ENCODE data around the gene SPAG4. TPM values are rescaled to one million over a fixed set of nuclear protein-coding genes. Genes with fewer than 3 reads are reported as not detected.

Gene SPAG4
- total RNA-seq, 4 donors from 2014 or later, result 2.3 to 6.6 (median 5.5) TPM

DNA sequence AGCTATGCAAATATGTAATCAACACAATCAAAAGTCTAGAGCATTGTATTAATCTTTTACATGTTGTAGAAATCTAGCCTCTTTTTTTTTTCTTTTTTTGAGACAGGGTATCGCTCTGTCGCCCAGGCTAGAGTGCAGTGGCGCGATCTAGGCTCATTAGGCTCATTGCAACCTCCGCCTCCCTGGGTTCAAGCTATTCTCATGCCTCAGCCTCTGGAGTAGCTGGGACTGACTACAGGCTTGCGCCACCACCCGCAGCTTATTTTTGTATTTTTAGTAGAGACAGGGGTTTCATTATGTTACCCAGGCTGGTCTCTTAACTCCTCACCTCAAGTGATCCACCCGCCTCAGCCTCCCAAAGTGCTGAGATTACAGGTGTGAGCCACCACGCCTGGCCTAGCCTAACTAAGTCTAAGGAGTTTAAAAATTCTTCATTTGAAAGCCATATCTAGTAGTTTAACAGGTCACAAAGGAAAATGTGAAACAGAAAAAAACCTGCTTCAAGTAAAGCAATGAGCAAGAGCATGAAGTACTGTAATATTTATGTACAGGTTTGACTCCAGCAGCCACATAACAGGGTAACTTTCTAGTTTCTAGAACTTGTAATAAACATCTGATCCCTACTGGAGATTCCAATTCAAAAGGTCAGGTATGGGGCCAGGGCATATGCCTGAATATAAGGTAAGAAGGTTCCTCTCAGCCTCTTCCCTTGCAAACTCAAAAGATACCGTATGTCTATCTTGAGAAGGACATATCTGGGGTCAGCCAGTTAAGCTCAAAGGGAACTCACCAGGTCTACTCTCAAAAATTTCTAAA, 44.7 kb downstream of the SPAG4 start:
- Histone ChIP-seq H3K27me3 (no peaks in the 10 kb centered on the region), H3K4me3 (replicated peaks in 1 of 3) (no peak overlapping the region), H3K4me1 (peaks cover 47% of the 10 kb centered on the region in 2 donors), H3K27ac (no peak overlapping the region), H3K36me3 (no peaks in the 10 kb centered on the region), H3K9me3 (no peaks in the 10 kb centered on the region)
- TF ChIP-seq, protein P1, sequence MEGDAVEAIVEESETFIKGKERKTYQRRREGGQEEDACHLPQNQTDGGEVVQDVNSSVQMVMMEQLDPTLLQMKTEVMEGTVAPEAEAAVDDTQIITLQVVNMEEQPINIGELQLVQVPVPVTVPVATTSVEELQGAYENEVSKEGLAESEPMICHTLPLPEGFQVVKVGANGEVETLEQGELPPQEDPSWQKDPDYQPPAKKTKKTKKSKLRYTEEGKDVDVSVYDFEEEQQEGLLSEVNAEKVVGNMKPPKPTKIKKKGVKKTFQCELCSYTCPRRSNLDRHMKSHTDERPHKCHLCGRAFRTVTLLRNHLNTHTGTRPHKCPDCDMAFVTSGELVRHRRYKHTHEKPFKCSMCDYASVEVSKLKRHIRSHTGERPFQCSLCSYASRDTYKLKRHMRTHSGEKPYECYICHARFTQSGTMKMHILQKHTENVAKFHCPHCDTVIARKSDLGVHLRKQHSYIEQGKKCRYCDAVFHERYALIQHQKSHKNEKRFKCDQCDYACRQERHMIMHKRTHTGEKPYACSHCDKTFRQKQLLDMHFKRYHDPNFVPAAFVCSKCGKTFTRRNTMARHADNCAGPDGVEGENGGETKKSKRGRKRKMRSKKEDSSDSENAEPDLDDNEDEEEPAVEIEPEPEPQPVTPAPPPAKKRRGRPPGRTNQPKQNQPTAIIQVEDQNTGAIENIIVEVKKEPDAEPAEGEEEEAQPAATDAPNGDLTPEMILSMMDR (IDR thresholded peaks at IDR 0.05), result no peak
- TF ChIP-seq POLR2A (IDR thresholded peaks at IDR 0.05), result no peak
- DNase-seq, result no peak
- intact Hi-C loops (cut with DNase I), result no loop called here
- 91 to 92% methylated on average over 10 of the region's 10 CpGs for WGBS, 2 donors

DNA sequence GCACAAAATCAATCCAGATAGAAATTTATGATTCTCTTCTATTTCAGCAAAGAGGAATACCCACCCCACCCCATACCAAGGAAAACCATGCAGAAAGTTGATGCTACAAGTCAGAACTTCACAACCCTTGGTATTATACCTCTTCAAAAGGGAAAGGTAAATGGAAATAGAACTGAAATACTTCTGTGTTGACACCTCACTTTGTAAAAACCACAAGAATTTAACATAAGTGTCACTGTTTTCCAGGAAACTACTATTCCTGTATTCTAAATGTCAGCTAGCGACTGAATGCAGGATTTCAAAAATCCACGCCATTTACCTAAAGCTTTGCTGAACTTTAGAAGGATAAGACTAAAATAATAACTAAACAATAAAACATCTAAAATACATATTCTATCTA, 45.4 kb downstream of the SPAG4 start:
- Histone ChIP-seq H3K27me3 (no peaks in the 10 kb centered on the region), H3K4me3 (replicated peaks in 1 of 3) (no peak overlapping the region), H3K4me1 (peaks cover 47% of the 10 kb centered on the region in 2 donors), H3K36me3 (no peaks in the 10 kb centered on the region), H3K27ac (no peak overlapping the region), H3K9me3 (no peaks in the 10 kb centered on the region)
- intact Hi-C loops (cut with DNase I), result no loop called here
- WGBS, 2 donors, result 85 to 87% methylated on average over 2 of the region's 2 CpGs
- no peak for DNase-seq
- TF ChIP-seq POLR2A (IDR thresholded peaks at IDR 0.05), result no peak
- TF ChIP-seq, protein P1 (IDR thresholded peaks at IDR 0.05), result no peak

DNA sequence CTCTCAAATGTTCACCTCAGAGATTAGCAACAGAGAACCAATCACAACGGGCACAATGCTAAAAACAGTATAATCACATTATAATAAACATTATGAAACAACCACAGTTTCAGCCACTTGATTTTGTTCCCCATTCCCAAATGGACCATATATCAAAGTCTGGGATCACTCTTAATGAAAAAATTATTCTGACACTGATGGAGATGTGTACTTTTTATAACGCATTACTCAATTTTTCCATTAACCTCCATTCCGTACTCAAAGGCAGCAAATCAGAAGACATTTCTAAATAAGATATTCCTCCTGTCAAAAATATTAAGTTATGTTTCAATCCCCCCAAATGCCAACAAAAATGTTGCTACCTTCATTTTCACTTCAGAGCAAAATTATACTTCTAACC, 46.3 kb downstream of the SPAG4 start:
- Histone ChIP-seq H3K4me1 (peaks cover 46 to 47% of the 10 kb centered on the region in 2 donors), H3K27me3 (no peaks in the 10 kb centered on the region), H3K9me3 (no peaks in the 10 kb centered on the region), H3K4me3 (replicated peaks in 1 of 3) (no peak overlapping the region), H3K36me3 (no peaks in the 10 kb centered on the region), H3K27ac (peak overlapping the region in 1 of 3 donors; percentile 1)
- no peak for TF ChIP-seq POLR2A (IDR thresholded peaks at IDR 0.05)
- TF ChIP-seq, protein P1 (IDR thresholded peaks at IDR 0.05), result no peak
- WGBS, 2 donors, result 43 to 45% methylated on average over 3 of the region's 3 CpGs
- intact Hi-C loops (cut with DNase I), result no loop called here
- DNase-seq, result no peak

DNA sequence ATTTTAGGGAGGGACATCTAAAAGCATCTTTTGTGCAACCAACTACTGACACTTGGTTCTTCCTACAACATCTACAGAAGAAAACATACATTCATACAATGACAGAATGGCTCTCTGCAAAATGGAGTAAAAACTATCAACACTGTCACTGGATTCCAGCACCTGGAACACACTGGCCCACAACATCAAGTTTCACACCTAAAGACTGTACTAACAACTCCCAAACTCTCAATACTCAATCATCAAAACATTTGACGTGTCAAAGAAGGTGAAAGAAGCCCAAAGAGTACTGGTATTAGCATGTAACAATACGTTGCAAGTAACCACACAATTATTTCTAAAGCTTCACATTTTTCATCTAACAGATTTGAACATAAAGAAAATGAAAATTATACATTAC, 46.9 kb downstream of the SPAG4 start:
- H3K4me1 ChIP-seq, result peaks cover 39 to 43% of the 10 kb centered on the region in 2 donors
- DNase-seq, result no peak
- 23 to 29% methylated on average over 2 of the region's 2 CpGs for WGBS, 2 donors

More for the DNA sequence above, 46.9 kb downstream of the SPAG4 start:
- H3K36me3 ChIP-seq, result no peaks in the 10 kb centered on the region
- no peak for TF ChIP-seq POLR2A (IDR thresholded peaks at IDR 0.05)
- TF ChIP-seq, protein P1 (IDR thresholded peaks at IDR 0.05), result no peak
- no peaks in the 10 kb centered on the region for H3K27me3 ChIP-seq
- no peak overlapping the region for H3K27ac ChIP-seq
- intact Hi-C loops (cut with DNase I), result no loop called here
- no peaks in the 10 kb centered on the region for H3K9me3 ChIP-seq
- H3K4me3 ChIP-seq (replicated peaks in 1 of 3), result no peak overlapping the region
